ENCODE data around the gene RGS19. TPM values are rescaled to one million over a fixed set of nuclear protein-coding genes. Genes with fewer than 3 reads are reported as not detected.

Gene RGS19
- total RNA-seq, 1 donor from 2014 or later, result 2.0 TPM

- Mint-ChIP-seq H3K4me3 (peak overlapping the region; percentile 90), H3K4me1 (peaks cover 36% of the 10 kb centered on the region), H3K27ac (no peak overlapping the region), H3K27me3 (ENCODE audit: insufficient read depth, low read depth) (peaks cover 40% of the 10 kb centered on the region), H3K36me3 (no peaks in the 10 kb centered on the region), H3K9me3 (peaks cover 15% of the 10 kb centered on the region)
- H4K20me1 ChIP-seq (ENCODE audit: low read depth), result peaks cover 19% of the 10 kb centered on the region
- peaks cover 42% of the 10 kb centered on the region for H3F3A ChIP-seq (ENCODE audit: low read depth)
- H3K9ac ChIP-seq, result no peak overlapping the region
- H3K79me2 ChIP-seq (ENCODE audit: low read depth), result no peaks in the 10 kb centered on the region
- peak overlapping the region; percentile 61 for H3K4me3 ChIP-seq
- no peaks in the 10 kb centered on the region for H3K36me3 ChIP-seq
- peaks cover 20% of the 10 kb centered on the region for H3K4me1 ChIP-seq
- peaks cover 93% of the 10 kb centered on the region for H3K27me3 ChIP-seq
- H3K4me2 ChIP-seq, result peak overlapping the region; percentile 97
- H3K9me3 ChIP-seq (ENCODE audit: low read depth), result no peaks in the 10 kb centered on the region
- no peak overlapping the region for H2AFZ ChIP-seq (replicated peaks)
- H3K27ac ChIP-seq, result no peak overlapping the region
- no peak for TF ChIP-seq EZH2 (IDR thresholded peaks at IDR 0.05)
- TF ChIP-seq EZH2phosphoT487 (IDR thresholded peaks at IDR 0.05), result no peak
- no peak for TF ChIP-seq CTCF (IDR thresholded peaks at IDR 0.05)
- DNase-seq (ENCODE audit: low spot score), result peak; percentile 59
Observed at GRCh38 chr20:64084685-64085152, 5.4 kb upstream of the RGS19 start.

DNA sequence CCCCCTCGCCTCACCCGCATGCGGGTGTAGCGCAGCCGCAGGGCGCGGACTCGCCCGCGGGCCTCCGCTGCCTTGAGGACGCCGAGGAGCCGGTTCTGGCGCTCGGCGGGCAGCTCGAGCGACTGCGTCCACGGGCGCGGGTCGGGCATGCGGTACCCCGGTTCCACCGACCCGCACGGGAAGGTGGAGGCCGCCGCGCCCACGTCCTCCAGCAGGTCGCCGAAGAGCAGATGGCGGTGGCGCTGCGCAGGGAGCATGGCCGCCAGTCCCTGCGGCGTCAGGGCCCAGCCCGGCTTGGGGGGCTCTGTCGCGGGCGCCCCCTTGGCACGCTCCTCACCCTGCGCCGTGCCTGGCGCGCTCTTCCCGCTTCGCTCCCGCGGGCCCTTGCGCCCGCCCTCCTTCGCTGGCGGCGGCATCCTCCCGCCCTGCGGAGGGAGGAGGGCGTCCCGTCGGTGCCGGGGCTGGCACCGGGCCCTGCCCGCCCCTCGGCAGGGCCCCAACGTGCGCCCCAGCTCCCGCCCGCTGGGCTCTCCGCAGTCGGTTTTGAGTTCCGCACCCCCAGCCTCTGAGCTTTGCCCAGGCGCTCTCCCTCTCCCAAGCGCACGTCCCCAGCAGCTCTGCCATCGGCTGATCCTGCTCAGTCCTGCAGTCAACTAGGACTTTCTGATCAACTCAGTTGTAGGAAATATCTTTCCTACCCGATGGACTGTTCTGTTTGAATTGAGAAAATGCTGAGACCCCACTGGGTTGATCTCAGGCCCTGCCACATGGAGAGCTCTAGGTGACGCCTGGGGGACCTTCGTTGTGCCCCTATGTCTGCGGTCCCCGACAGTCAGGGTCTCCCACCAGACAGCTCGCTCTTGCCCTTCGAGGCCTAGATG, 4.7 kb upstream of the RGS19 start, which contains the start of gene LKAAEAR1:
Gene LKAAEAR1 (minus strand): TSS at position 595 of the 881 bp plus-strand sequence. CDS start 179 bp downstream, at position 416.
- H4K20me1 ChIP-seq (ENCODE audit: low read depth), result peaks cover 19% of the 10 kb centered on the region
- peaks cover 47% of the 10 kb centered on the region for H3F3A ChIP-seq (ENCODE audit: low read depth)
- peaks cover 37% of the 10 kb centered on the region for H3K27me3 Mint-ChIP-seq (ENCODE audit: insufficient read depth, low read depth)
- H3K79me2 ChIP-seq (ENCODE audit: low read depth), result no peaks in the 10 kb centered on the region
- H3K4me2 ChIP-seq, result peak within 1 kb of the TSS; percentile 97
- no peaks in the 10 kb centered on the region for H3K36me3 Mint-ChIP-seq
- H3K4me3 ChIP-seq, result peak within 1 kb of the TSS; percentile 61
- H3K4me3 Mint-ChIP-seq, result peak within 1 kb of the TSS; percentile 90
- DNase-seq (ENCODE audit: low spot score), result peak; percentile 54
- no peak within 1 kb of the TSS for H3K27ac ChIP-seq
- TF ChIP-seq EZH2phosphoT487 (IDR thresholded peaks at IDR 0.05) (peak; percentile 65), CTCF (IDR thresholded peaks at IDR 0.05) (peak; percentile 34), EZH2 (IDR thresholded peaks at IDR 0.05) (peak; percentile 9)
- no peaks in the 10 kb centered on the region for H3K36me3 ChIP-seq
- H2AFZ ChIP-seq (replicated peaks), result peak within 1 kb of the TSS; percentile 84
- H3K4me1 Mint-ChIP-seq, result peaks cover 37% of the 10 kb centered on the region
- no peak within 1 kb of the TSS for H3K27ac Mint-ChIP-seq
- peaks cover 15% of the 10 kb centered on the region for H3K9me3 Mint-ChIP-seq
- H3K4me1 ChIP-seq, result peaks cover 23% of the 10 kb centered on the region
- H3K9me3 ChIP-seq (ENCODE audit: low read depth), result no peaks in the 10 kb centered on the region
- no peak within 1 kb of the TSS for H3K9ac ChIP-seq
- peaks cover 92% of the 10 kb centered on the region for H3K27me3 ChIP-seq

- H3K9me3 Mint-ChIP-seq, result peaks cover 15% of the 10 kb centered on the region
- Histone ChIP-seq H3K27ac (no peak overlapping the region), H3F3A (ENCODE audit: low read depth) (peaks cover 54% of the 10 kb centered on the region), H3K4me2 (peak overlapping the region; percentile 97), H3K79me2 (ENCODE audit: low read depth) (no peaks in the 10 kb centered on the region), H3K36me3 (no peaks in the 10 kb centered on the region), H3K9me3 (ENCODE audit: low read depth) (no peaks in the 10 kb centered on the region), H4K20me1 (ENCODE audit: low read depth) (peaks cover 19% of the 10 kb centered on the region), H3K27me3 (peaks cover 87% of the 10 kb centered on the region), H3K4me1 (peaks cover 27% of the 10 kb centered on the region), H2AFZ (replicated peaks) (peak overlapping the region; percentile 84), H3K4me3 (peak overlapping the region; percentile 61), H3K9ac (no peak overlapping the region)
- peaks cover 41% of the 10 kb centered on the region for H3K4me1 Mint-ChIP-seq
- H3K27me3 Mint-ChIP-seq (ENCODE audit: insufficient read depth, low read depth), result peaks cover 30% of the 10 kb centered on the region
- H3K36me3 Mint-ChIP-seq, result no peaks in the 10 kb centered on the region
- peak; percentile 65 for TF ChIP-seq CTCF (IDR thresholded peaks at IDR 0.05)
- no peak for TF ChIP-seq EZH2phosphoT487 (IDR thresholded peaks at IDR 0.05)
- no peak for TF ChIP-seq EZH2 (IDR thresholded peaks at IDR 0.05)
- DNase-seq (ENCODE audit: low spot score), result peak; percentile 94
- H3K4me3 Mint-ChIP-seq, result peak overlapping the region; percentile 73
- H3K27ac Mint-ChIP-seq, result no peak overlapping the region
Observed at GRCh38 chr20:64083378-64083803, 4.1 kb upstream of the RGS19 start.
